Stimulated activated CD4-positive, alpha-beta T cell treated with anti-CD3 and anti-CD28 coated beads, Interleukin-1b, Interleukin-23, amount 100 ng/mL, for 1 hour (primary cell): ENCODE results near the gene LRP5.
"Not testable (repeated sequence)": the region's sequence is repeated elsewhere in the genome, so short reads cannot be mapped to it uniquely, and the experiment has no call there.

Experiments used
- DNase-seq, 2 donors: peaks; one replicate each; pipeline ENCODE4 v3.0.0-alpha.2; 2020; ENCODE audit warnings: low read depth in 2 of 2

Gene LRP5

DNA sequence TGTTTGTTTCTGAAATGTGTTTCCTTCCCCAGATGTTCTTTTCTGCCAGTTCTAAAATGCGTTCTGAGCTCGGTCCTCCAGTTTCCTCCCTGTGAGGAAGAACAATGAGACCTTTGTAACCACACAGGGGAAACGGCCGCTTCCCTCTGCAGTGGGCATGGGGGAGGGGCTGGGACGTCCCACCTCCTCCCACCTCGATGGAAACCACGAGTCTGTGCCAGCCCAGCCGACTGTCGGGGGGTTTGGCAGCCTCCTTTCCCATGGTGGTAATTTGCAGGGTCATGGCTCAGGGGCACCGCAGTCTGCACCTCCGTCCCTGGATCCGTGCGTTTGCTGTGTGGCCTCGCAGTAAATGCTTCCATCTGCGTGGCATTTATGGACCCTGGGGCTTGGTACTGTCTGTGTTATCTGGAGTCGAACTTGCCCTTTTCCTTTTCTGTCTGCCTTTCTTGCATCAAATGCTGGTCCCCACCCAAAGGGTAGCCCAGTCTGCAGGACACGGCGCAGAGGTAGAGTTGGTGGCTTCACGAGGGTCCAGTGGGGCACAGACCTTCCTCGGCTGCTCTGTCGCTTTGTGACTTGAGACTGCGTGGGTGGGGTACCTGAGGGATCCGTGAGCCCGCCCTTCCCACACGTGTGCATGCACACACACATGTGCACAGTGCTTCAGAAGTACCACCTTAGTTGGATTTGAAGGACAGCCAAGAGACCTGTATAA lies 16.1 kb downstream of the LRP5 start:
- no peak for DNase-seq

DNA sequence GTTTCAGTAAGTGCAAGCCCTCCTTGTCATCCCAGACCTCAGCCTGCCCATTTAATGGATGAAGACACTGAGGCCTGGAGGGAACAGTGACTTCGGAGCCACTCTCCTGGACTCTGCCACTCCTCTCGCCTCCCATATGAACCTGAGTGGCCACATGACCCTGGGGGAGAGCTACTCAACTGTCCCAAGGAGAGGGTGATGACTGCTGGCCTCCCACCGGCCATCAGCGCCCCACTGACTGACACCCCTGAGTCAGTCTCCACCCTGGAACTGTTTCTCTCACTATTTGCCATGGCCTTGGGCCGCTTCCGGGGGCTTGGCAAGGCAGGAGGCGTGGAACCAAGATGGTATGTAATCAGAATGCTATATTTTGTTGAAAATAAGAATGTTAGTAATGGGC lies 17.1 kb downstream of the LRP5 start:
- no peak for DNase-seq

DNA sequence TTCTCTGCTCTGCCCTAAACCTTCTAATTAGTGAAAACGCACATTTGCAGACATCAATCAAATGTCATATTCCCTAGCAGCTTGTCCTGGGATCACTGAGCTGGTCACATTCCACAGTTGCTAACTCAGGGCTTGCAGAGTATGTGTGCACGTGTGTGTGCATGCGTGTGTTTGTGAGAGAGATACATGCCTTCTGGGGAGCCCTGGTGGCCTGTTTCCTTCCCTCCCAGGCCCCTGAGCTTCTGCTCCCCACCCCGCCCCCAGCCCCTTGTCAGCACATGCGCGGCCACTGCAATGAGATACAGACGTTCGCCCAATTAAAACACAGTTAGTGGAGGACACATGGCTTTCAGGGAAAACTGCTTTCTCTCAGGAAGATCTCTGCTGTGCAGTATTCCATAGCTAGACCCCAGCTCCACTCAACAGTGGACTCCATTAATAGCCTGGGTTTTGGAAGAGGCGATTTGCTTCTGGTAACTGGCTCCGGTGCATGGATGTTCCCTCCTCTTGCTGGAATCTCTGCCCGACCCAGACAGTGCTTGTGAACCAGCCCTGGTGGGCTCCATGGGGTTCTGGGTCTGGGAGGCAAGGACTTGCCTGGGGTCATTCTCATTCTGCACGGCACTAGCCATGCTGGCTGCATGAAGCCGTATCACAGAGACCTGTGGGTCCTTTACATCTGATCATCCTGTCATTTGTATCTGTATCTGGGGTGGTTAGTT lies 17.7 kb downstream of the LRP5 start:
- no peak for DNase-seq

DNA sequence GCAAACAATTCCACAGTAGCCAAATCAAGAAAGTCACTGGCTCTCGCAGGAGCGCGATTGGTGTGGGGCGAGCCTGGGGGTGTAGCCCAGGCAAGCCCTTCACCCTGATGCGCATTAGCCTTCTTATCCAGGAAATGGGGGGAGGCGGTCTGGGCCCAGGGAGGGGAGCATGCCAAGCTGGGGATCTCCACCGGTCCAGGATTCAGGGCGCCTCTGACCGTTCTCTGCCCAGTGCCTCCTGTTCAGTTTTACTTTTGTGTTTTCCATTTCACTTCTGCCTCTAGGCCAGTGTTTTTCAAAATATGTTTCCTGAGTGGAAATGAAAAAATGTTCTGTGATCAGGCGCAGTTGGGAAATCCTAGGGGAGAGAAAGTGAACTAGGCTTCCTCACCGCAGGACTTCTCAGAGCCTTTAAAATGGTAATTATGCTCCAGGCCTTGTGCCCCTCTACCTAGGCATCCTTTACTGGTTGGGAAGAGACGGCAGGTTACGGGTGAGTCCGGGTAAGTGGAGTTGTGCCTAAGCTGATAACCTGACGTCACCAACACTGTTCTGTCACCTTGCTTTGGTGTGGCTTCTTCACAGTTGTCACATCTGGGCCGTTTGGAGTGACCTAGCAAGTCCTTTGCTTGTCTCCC lies 18.4 kb downstream of the LRP5 start:
- DNase-seq = no peak

DNA sequence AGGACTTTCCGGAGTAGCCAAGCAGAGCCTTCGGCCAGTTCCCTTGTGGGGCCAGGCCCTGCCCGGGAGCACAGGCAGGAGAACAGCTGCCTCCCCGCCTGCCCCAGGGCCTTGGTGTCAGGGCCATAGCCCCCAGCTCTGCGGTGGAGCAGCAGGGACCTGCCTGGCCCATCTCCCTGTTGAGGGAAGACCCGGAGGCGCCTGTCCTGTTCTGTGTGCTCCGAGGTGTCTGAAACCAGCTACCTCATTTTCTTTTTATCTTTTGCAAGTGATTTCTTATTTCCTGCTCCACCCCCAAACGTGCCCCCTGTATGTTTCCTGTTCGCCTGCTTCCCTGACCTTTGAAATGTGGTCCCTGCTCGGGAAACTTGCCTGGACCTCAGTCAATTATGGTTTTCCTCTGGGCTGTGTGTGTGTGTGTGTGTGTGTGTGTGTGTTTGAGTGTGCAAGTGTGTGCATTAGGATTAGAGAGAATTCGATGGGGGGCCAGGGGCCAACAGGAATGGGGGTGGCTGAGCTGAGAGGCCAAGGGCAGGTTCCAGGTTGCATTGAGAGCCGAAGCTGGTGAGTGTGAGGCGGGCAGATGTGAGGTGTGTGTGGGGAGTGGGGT lies 19.1 kb downstream of the LRP5 start:
- DNase-seq = no peak

DNA sequence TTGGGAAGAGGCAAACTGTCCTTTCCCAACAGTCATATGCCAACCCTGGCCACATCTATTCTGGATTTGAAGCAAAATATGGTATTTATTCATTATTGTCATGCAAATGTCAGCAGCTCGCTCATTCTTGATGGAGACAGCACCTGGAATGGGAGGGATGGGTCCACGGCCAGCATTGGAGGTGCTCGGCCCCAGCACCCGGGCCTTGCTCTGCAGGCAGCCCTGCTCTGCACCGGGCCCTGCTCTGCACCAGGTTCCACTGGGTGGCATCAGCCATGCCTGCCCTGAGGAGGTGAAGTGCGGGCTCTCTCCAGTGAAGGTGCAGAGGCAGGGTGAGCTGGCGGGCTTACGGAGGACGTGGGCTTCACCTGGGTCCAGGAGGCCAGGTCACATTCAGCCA lies 19.8 kb downstream of the LRP5 start:
- DNase-seq = no peak

DNA sequence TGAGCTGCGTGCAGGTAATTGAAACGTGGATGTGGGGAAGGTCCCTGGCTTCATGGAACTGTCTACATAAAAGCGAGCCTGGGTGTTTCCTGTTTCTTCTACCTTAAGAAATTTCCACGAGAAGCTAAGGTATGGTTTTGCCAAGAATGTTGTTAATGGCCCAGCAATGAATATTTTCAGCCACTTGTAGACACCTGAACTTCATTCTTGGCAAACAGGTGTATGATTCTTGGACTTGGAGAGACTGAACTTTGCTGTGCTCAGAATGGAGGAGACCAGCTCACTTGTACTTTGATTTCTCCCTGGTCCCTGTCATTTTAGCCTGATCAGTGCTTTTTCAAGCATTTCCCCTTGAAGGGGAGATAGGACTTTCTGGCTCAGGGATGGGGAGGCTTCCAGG lies 20.8 kb downstream of the LRP5 start:
- DNase-seq = no peak

DNA sequence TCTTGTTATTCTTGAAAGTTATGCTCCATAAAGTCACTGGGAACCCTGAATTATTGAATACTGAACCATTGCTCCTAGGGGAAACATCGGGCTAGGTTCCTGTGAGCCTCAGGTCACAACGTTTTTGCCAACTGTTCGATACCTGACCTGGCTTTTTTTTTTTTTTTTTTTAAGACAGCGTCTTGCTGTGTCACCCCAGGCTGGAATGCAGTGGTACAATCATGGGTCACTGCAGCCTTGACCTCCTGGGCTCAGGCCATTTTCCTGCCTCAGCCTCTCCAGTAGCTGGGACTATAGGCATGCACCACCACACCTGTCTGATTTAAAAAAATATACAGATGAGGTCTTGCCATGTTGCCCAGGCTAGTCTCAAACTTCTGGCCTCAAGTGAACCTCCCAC lies 22.5 kb downstream of the LRP5 start:
- no peak for DNase-seq

DNA sequence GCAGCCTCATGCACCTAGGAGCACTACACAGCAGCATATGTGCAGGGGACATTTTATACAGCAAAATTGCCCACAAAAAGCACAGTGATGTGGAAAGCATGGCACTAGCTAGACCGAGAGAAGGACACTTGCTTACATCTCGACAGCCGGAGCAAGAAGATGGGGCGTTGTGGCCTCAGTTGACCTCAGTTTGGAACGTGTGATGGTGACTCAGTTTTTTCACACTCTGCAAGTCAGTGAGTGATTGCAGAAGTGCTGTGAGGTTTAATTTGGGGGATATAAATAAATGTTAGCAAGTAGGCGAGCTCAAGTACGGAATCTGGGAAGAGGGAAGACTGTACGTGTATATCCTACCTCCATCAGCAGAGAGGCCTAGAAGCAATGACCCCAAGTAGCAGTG lies 23.3 kb downstream of the LRP5 start:
- no peak for DNase-seq

DNA sequence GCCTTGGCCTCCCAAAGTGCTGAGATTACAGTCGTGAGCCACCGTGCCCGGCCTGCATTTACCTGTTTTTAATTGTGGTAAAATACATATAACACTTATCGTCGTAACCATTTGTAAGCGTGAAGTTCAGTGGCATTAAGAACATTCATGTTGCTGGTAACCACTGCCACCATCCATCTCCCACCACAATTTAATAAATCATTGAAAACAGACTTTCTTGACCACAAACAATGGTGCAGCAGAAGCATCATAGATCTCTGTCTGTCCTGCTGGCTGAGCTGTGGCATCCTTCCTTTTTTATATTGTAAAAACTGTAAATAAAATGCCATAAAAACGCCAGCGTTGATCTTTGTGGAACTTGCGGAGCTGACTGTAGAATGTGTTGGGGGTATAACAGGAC lies 24.3 kb downstream of the LRP5 start:
- DNase-seq = no peak

DNA sequence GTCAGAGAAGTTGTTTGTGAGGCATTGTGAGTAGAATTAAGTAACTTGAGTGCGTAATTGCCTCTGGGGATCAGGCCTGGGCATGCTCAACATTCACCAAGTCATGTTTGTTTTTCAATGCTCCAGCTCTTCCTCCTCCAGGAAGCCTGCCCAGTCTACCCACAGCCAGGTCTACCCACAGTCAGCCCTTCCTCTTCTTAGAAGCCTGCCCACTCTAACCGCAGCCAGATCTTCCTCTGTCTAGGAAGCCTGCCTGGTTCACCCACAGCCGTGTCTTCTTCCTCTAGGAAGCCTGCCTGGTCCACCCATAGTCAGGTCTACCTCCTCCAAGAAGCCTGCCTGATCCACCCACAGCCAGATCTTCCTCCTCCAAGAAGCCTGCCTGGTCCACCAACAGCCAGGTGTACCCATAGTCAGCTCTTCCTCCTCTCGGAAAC lies 25.0 kb downstream of the LRP5 start:
- DNase-seq = no peak

DNA sequence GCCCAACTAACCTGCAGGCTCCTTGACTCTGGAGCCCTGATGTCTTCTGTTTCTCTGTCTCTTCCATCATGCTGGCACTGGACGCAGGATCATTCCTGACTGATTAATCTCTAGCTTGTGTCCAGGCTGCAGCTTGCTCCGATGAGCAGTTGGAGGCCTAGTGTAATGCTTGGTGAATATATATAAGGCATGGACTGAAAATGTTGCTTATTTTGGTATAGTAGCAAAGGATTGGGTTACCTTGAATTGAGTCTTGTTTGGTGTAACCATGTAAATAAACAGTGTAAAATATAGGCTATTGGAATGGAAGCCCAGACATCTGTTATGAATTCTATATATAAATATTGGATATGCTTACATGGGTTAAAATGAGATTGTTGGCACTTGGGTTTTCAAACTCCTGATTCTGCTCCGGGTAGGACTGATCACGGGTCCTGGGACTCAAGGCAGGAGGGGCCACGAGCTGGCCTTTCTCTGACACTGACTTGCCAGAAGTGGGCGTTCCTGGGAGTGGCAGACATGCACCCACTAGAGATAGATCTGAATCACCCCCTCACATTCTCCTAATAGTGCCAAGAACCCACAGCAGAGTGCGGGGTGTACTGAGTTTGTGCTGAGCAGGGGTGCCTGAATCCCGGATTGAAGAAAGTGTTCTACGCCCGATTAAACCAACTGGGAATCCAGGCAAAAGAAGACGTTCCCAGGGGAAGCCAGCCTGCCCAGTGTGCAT lies 25.8 kb downstream of the LRP5 start:
- DNase-seq = no peak

DNA sequence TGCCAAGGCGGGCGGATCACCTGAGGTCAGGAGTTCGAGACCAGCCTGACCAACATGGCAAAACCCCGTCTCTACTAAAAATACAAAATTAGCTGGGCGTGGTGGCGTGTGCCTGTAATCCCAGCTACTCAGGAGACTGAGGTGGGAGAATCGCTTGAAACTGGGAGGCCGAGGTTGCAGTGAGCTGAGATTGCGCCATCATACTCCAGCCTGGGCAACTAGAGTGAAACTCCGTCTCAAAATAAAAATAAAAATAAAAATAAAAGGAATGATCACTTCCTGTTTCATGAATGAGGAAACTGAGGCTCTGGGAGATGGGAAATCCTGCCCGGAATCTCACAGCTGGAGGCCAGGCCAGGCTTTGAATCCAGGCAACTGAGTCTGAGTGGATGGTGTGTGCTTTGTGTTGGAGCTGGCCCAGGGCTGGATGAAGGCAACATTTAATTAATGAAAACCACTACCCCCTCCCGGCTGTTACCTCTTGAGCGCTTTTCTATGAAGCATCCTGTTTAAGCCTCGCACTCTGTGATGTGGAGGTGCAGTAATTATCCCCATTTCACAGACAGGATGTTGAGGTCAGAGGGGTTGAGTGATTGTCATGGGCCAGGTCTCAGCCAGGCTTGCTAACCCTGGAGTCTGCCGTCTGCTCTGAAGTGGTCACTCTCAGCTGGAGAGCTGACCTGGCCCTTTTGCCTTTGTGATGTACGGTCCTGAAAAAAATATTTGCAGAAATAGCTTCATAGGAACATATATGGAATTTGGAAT lies 27.8 kb downstream of the LRP5 start:
- DNase-seq = no peak

DNA sequence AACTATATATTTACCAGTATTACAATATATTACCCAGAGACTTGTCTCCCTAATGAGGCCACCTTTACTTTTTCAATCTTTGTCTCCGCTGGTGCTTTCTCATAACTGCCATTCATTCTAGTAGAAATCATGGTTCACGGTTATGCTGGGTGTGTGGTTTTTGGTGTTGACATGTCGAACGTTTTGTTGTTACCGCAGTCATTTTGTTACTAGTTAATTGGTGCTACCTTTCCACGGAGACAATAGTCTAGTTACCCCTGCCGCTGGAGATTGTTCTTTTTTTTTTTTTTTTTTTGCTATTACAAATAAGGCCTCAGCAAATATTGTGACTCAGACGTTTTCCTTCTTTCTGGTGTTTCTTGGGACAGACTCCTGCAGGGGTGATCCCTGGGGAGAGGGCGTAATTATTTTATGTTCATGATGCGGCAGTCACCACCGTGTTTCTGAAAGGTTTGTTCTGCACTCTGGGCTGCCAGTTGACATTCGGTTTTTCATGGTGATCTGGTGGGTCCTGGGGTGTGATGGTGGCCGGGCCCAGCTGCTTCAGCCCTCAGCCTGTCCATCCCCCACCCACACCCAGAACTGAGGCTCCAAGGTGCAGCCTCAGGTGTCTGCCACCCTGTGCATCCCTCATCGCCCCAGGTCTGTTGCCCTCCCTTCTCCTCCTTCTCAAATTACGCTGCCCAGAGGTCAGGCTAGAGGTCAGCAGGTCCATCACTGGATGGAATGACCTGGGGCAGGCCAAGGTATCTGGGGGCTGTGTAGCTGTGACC lies 28.6 kb downstream of the LRP5 start:
- DNase-seq = no peak

DNA sequence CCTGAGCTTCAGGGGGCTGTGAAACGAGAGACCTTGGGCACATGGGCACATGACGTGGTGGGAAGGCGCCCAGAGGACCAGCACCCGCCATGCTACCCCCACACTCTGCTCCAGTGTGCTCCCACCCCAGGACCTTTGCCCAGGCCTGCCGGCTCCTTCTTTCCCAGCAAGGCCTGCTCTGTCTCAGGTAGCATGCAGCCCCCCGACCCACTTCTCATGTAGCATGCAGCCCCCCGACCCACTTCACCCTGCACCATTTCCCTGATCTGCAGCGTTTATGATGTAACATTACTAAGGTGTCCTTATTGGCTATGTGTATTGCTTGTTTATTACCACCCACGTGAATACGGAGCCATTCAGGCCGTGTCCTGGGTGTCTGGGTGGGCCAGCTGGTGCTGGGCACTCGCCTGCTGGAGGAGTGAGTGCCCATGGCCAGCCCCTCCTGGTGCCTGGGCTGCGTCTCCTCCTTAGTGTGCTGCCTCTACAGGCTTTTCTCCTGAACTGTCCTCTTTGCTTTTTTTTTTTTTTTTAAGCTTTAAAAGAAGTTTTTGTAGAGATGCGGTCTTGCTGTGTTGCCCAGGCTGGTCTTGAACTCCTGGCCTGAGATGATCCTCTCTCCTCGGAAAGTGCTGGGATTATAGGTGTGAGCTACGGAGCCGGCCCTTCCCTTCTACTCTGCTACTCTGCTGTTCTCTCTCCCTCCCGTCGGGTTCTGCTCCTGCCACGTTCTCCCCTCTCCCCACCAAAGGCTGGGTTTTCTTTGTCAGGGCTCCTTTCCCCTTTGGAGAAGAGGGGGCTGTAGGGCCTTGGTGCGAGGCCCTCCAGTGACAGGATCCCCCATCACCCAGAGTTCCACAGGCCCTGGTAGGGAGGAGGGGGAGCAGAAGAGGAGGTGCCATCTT lies 29.4 kb downstream of the LRP5 start:
- no peak for DNase-seq

DNA sequence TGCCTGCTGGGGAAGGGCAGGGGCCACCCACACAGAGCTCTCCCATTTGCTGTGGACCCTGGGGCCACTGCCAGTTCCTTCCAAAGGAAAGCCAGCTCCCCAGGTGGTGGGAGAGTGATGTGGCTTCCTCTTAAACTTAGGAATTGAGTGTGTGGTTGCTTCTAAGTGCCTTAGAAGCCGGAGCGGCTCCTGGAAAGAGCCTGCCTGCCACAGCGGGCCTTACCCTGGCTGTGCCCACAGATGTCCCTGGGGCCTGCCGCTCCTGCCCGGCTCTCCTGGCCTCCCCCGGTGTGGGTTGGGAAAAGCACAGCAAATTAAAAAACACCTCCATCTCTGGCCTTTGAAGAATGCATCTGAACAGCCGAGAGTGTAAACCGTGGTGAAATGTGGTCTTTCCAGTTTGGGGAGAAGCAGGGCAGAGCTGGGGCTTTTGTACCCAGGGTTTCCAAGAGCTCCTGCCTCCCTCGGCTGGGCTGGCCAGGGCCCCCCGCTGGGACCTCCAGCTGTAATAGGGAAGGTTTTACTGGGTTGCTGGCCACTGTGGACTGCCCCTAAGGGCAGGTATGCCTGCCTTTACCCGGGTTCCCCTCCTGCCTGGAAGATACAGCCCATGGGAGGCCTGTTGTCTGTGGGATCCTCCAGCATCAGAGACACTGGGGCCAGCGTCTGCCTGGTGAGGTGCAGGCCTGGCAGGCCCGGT lies 30.2 kb downstream of the LRP5 start:
- no peak for DNase-seq

DNA sequence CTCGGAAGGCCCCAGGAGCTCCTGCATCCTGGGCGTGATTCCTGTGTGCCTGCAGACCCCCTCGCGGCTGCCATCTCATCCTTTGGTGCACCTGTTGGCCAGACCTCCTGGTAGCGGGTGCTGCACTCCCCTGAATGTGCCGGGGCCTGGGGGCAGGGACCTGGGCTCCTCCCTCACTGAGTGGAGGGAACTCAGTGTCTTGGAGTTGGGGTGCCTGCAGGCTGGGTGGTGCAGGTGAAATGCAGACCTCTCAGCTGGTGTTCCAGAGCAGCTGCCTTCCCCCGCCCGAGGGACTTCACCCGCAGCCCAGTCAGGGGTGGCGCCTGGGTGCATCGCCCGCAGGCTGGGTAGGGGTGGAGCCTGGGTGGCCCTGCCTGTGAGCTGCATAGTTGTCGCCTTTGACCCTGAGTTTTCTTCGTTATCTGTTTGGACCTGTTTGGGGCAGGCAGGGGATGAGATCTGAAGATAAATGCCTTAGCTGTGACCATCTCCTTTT lies 31.4 kb downstream of the LRP5 start:
- no peak for DNase-seq

DNA sequence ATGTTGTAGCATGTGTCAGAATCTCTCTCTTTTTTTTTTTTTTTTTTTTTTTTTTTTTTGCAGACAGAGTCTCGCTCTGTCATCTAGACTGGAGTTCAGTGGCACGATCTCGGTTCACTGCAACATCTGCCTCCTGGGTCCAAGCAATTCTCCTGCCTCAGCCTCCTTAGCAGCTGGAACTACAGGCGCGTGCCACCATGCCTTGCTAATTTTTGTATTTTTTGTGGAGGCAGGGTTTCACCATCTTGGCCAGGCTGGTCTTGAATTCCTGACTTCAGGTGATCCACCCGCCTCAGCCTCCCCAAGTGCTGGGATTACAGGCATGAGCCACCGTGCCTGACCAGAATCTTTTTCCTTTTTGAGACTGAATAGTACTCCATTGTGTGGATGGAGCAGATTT lies 32.4 kb downstream of the LRP5 start:
- DNase-seq = not testable (repeated sequence)
